HG03342 (cell line): ENCODE data around the gene GPRIN1.

Experiments used
- ATAC-seq: cut with Tn5 transposase; IDR thresholded peaks from one replicate; pipeline ENCODE4 v1.9.1; 2021; ENCODE audit warnings: mild to moderate bottlenecking, moderate library complexity; ENCODE audit not compliant: unreplicated experiment

The GPRIN1 gene

DNA sequence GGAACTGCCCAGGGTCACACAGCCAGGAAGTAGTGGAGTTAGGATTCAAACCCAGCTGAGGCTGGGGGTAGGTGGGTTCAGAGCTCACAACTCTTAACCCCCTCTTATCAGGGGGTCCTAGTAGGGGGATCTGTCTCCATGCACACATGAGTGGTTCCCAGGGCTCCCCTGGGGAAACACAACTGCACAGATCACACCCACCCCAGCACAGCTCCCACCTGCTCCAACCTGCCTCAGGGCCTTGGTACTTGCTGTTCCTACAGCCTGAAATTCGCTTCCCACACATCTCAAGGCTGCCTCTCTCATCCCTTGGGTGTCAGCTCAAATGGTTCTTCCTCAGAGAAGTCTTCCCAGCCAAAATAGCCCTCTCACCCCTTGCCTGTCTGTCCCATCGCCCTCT lies 15.6 kb upstream of the GPRIN1 start:
- ATAC-seq = no peak

DNA sequence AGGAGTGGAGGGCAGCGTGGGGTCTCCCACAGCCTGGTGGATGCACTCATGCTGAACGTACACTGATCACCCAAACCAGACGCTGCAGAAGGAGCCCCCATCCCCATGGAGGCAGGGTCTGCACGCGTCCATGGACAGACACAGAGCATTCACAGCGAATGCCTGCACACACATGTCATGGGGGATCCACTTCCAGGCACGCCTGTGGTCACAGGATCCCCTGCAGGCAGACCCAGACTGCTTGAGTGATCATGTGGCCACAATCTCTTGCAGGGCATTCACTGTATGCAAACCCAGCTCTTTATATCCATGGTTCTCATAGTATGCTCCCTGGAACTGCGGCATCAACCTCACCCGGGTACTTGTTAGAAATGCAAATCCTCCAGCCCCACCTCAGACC lies 15.0 kb upstream of the GPRIN1 start:
- no peak for ATAC-seq

DNA sequence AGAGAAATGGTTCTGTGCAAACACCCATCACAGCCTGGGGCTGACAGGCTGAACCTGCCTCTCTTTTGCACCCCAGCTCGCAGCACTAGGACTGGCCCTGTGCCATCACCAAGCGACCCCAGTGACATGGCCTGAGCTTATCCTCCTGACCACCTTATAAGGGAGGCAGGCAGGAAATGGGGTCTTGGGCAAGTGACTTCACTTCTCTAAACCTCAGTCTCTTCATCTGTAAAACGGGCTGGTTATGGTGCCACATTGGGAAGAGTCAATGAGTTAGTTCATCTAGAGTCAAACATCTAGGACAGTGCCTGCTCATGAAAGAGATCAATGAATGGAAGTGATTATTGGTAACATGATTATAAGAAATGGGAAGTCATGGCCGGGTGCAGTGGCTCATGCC lies 14.2 kb upstream of the GPRIN1 start:
- ATAC-seq = no peak

DNA sequence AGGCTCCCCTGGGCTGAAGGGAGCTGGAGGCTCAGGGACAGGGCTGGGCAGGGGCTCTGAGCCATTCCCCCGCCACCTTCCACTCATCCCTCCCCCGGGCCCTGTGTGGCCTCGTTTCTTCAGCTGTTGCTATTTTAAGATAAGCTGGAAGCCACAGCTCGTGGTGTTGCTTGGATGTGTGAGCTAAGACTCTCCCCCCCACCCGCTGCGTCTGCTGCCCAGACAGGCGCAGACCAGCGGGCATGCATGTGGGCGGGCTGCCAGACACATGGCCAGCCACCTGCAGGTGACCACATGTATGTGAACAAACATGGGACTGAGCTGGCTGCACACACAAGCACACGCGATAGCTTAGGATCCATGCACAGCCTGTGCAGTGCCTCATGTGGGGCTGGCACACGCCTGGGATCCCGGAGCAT lies 11.7 kb upstream of the GPRIN1 start:
- ATAC-seq = no peak

DNA sequence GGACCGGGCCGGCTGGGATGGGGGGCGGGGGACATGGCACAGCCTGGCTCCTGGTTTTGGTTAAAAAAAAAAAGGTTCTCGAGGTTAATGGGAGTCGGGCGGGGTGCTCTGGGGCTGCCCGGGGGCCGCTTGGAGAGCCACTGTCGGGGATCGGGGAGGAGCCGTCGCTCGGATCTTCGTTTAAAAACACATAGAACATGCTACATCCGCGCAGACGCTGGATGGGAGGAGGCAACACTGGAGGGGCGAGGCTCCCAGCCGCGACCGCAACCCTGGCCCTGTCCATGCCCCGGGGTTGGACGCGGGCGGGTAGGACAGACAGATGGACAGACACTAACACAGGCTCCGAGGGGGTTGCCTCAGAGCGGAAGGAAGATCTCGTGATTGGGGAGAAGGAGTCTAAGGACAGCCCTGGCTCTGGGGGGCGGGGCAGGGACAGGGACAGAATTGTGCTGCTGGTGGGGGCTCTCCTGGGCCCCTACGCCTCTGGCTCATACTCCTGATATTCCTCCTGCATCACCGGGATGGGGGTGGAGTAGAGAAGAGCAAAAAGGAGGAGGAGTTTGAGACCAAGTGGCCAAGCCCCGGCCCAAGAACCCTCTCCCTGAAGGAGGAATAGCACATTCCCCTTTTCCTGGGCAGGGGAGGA lies 10.5 kb upstream of the GPRIN1 start:
- no peak for ATAC-seq

DNA sequence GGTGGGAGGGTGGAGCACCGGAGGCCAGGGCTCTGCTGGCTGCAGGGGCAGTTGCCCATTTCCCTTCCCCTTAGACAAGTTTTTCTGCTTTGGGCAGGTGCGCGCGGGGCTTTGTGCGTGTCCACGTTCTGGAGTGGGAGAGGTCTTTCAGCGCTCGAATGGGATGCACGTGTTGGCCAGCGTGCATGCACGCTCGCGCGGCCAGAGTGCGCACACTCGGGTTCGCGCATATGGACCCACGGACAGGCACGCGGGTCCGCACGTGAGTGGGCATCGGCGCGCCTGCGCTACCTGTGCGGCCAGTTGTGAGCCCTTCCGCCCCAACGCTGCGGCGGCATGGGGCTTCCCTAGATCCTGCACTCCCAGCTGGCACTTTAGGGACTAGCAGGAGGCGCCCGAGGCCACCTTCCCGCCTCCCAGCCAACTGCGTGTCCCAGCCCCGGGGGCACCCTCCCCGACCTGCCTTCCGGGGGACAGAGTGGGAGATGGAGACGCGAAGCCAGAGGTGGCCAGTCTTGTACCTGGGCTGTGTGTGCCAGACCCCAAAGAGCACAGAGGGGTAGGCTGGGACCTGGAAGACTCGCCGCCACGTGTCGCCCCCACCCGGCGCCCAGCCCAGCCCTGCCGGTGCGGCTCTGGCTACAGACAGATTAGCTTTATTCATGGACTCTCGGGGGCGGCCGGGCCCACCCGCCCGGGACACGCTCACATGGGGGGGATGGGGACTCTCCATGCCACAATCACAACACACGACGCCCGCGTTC lies 9.8 kb upstream of the GPRIN1 start:
- no peak for ATAC-seq

DNA sequence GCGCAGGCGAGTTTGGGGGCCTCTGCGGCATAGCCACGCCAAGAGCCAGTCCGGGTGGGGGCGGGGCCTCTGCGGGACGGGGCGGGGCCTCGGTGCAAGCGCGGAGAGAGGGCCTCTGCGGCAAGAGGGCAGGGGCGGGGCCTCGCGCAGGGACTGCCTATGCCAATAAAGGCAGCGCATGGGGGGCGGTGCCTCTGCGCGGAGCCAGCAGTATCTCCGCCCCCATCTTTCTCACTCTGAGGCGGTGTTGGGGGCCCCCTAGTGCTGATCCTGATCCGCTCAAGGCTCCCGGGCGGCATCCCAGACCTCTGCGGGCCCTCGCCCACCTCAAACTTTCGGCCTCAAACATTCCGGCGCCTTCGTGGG lies 9.2 kb upstream of the GPRIN1 start:
- ATAC-seq = no peak

DNA sequence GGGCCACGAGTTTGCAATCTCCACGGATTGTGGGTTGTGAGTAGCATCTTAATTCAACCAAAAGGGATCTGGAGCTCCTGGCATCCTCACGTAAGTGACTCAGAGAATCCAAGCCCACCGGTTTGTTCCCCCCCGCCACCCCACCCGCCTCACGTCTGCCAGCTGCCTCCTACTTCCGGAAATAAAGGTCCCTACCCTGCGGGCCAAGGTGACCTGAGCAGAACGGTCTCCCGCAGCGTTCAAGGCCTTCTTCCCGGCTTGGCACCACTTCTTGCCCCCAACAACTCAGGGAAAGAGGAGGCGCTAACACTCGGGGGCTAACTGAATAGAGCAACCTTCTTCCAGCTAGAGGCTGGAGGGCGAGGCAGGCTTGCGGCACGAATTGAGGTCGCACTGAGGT lies 8.8 kb upstream of the GPRIN1 start:
- no peak for ATAC-seq

DNA sequence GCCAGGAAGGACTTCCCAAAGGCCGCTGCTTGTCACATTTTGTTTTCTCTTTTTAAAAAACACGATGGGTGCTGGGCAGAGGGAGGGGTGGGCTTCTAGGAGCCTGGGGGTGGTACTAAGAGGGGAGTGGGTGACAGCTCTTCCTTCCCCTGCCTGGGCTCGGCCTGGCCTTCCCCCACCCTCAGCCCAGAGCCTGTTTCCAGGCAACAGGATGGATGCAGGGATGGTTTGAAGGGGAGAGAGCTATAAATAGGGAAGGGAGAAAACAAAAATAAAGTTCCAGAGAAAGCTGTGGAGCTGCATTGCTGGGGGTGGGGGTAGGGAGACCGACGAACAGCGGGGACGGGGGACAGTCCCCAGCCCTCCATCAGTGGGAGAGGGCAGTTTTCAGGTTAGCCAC lies 6.6 kb upstream of the GPRIN1 start:
- ATAC-seq = no peak

DNA sequence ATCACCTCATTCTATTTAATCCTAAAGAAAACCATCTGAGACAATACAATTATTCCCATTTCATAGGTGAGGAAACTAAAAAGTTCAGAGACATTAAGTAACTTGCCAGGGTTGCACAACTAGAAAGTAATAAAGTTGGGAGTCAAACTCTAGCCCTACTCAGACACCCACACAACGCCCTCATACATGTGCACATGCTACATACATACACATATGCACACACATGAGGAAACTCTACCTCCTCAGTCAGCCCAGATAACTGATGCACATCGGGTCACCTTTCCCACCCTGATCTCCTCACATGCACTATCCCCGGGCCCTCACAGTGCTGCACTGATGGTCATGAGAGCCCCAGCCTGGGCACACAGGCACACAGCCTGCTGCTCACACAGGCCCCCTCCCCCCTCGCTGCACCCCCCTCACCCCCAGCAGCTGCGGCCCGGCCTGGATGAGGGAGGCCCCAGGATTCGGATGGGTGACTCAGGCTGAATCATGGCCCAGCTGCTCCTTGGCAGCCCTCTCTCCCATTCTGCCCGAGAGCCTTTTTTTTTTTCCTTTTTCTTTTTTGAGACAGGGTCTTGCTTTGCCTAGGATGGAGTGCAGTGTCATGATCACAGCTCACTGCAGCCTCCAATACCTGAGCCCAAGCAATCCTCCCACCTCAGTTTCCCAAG lies 5.0 kb upstream of the GPRIN1 start:
- ATAC-seq = no peak

DNA sequence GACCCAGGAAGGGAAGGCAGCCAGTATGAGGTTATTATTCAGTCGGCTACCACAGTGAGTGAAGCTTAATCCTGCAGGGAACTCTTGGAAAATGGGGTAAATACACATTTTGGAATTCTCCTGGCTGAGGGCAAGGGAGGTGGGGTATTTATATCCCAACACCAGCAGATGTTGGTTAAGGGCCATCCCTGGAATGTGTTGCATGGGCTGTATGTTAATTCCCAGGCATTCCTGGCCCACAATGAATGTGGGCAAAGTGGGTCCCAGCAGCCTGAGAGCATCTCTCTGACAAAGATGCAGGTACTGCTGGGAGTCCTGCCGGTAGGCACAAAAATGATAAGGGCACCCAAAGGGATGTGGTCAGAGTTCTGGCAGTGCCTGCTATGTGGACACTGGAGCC lies 2.9 kb upstream of the GPRIN1 start:
- no peak for ATAC-seq

DNA sequence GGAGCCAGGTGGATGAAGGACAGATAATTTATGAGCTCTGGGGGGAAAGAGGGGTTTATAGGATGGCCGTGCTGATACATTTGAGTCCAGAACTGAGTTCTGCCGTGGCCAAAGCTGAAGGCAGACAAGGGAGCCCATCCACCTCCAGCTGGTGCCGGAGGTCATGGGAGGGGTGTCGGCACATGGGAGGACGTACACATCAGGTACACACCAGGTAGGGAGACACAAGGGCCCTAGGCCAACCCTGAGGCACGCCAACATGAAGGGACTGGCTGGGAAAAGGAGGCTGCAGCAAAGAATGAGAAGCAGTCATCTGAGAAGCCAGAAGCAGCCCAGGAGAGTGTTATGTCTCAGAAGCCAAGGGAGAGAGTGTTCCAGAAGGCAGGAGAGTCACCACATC lies 2.1 kb upstream of the GPRIN1 start:
- no peak for ATAC-seq

DNA sequence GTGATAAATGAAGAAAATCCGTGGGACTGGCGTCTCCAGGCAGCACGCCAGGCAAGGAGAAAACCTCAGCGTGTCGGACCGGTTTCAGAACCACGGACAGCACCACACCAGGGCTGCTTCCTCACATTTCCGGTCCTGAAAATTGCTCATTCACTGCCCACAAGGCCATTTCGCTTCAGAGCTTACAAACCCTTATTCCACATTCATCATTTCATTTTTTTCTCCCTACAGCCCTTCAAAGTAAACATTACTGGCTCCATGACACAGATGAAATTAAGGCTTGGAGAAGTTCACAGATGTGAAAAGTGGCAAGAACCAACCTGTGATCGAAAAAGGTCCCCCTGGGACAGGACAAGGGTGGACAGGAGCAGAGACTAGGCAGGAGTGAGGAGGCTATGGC lies 1.5 kb upstream of the GPRIN1 start:
- ATAC-seq = no peak

DNA sequence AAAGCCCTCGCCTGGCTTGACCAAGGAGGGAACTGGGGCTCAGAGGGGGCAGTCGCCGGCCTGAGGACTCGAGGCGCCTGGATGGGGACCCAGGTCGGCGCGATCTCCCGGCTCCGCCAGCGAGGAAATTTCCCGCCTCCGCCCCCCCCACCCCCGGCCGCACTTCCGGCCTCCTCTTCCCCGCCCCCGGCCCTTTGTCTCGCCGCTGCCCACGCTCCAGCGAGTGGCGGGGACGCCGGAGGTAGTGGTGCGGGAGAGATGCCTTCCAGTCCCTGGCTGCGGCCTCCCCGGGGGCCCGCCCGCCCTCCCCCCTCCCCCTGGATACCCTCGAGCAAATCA lies 448 bp upstream of the GPRIN1 start:
- ATAC-seq = no peak

DNA sequence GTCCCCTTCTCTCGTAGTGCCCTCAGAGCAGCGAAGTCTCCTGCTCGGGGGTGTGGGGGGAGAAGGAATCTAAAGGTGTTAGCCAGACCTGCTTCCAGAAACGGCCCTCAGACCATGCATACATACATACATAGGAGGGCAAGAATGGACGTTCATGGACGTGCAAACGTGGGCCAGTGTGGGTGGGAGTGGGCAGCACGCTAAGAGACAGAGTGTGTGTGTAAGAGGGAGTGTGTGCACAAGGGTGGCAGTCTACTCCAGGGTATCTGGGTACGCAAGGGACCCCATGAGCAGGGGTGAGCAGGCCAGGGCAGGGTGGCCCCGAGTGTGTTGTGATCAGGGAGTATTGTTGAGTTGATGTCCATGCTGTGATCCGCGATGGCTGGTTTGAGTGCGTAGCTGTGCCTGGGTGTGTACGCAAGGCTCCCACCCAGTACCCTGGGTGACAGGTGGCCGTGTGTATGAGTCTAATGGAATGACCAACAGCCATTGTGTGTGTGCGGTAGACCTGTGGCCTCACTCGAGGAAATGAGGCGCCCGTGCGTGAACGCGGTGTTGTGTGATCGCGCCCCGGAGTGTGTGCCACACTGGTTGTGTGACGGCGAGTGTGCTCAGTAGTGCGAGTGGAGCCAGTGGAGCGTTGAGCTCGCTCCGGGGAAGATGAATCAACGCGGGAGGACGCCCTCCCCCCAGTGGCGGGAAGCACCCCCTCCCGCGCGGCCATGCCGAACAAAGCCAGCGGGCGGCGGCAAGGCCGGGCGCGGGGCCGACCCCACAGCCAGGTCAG lies 826 bp downstream of the GPRIN1 start:
- ATAC-seq = peak; percentile 20

DNA sequence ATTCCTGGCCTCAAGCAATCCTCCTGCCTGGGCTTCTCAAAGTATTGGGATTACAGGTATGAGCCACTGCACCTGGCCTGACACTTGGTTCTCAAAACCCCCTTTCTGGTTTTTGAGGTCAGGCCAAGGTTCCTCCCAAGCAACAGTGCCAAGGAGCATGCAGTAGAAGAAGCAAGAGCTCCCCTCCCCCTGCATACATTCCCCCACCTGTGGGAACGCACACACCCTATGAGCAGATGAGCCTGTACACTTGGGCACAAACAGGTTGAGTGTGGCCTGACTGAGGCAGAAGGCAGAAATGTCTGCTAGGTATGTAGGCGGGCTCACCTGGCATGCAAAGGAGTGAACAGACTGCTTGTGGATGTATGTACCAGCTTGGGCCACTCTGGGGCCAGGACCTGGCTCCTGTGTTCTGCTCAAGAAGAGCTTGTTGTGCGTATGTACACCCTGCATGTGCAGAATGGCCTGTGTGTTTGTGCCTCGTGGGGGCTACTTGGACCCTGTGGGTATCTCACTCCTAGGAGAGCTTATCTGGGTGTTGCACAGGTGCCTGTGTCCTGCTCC lies 1.7 kb downstream of the GPRIN1 start:
- ATAC-seq = no peak

DNA sequence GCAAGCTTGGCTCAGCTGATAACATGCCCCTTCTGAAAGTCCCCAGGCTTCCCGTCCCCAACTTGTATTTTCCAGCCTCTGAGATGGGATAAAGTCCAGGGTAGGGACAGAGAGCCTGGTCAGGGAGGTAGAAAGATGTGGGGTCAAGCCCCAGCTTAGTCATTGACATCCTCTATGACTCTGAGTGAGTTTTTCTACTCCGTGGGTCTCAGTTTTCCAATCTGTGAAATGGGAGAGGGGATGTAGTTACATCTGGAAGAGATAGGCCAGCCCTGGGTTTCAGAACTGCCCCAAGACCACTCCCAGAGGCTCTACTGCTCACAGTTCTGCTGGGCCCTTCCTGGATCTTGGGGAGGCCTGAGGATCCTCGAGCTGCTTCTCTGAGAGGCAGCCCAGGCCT lies 3.1 kb downstream of the GPRIN1 start:
- ATAC-seq = no peak

DNA sequence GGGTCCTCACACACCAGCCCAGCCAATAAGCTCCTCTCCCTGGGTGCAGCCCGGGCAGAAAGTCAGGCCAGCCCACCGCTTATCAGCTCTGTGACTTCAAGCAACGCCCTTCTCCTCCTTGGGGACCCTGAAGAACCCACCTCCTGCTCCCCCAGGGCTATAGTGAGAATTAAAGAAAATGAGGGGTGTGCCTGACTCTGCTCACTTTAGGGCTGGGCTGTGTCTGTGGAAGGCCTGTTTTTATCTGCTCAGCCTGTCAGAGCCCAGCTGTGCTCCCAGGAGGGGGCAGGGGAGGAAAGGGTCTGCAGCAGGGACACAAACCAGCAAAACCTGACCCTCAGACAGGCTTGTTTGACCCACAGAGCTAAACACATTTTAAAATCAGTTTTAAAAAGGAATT lies 3.9 kb downstream of the GPRIN1 start:
- no peak for ATAC-seq

DNA sequence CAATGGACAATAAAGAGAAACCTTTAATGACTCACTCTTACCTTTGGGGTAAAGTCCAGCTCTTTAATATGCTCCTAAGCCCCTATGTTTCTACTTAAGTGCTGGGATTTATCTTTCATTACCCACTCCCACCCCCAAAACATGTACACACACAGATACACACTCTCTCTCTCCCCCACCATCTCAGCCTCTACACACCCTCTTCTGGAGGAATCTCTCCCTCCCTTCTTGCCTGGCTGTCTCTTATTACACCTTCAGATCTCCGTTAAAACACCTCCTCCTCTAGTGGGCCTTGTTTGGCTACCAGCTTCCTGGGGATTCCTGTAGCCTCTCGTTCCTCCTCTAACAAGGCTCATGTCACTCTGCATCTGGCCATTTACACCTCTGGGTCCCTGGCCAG lies 6.9 kb downstream of the GPRIN1 start:
- no peak for ATAC-seq

DNA sequence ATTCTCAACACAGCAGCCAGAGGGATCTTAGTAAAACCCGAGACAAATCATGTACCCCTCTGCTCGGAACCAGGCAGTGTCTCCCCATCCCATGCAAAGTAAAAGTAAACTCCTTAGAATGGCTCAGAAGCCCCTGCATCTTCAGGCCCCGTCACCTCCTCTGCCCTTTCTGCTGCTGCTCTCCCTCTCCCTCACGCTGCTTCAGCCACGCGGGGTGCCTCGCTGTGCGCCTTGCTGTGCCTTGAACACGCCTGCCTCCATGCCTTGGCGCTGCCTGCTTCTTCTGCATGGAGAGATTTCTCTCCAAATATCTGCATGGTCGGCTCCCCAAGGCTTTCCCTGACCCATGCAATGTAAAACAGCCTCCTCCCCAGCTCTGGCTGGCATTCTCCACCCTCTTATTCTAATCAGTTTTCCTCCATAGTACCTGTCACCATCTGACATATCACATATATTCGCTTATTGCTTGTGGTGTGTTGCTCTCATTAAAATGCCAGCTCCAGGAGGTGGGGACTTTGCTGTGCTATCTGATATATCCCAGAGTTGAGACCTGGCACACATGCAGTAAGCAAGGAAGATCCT lies 8.0 kb downstream of the GPRIN1 start:
- no peak for ATAC-seq
